Activated B cell treated with CpG ODN at 0.5 μM for 24 hours (primary cell): ENCODE measurements around the gene SLTM. TPM values are rescaled to one million over a fixed set of nuclear protein-coding genes. Genes with fewer than 3 reads are reported as not detected.
"Not testable (repeated sequence)": the region's sequence is repeated elsewhere in the genome, so short reads cannot be mapped to it uniquely, and the experiment has no call there.

ENCODE experiments used
- ATAC-seq: fragments of 200-7000 bp; cut with Tn5 transposase; one replicate; pipeline ENCODE4 v1.10.0; 2021; ENCODE audit warnings: low read depth, mild to moderate bottlenecking, moderate library complexity
- CTCF ChIA-PET: fragments of 350-600 bp; sonication (Branson Sonifier 250); formaldehyde crosslinking; loops from one replicate; lab custom pipeline; 2021; ENCODE audit warnings: antibody characterized with exemption; lab: Charles Lee
- POLR2A ChIA-PET: fragments of 350-600 bp; sonication (Branson Sonifier 250); formaldehyde crosslinking; loops from one replicate; lab custom pipeline; 2021; ENCODE audit warnings: antibody characterized with exemption; lab: Charles Lee
- DNase-seq: peaks from one replicate; pipeline ENCODE4 v3.0.0; 2022
- H3K27ac Mint-ChIP-seq: one replicate; pipeline ENCODE4 v1.8.0; 2020; ENCODE audit warnings: mixed read lengths
- H3K27me3 Mint-ChIP-seq: one replicate; pipeline ENCODE4 v1.8.0; 2021; ENCODE audit warnings: mixed read lengths
- H3K36me3 Mint-ChIP-seq: one replicate; pipeline ENCODE4 v1.8.0; 2021; ENCODE audit warnings: low read depth, mixed read lengths
- H3K4me1 Mint-ChIP-seq: one replicate; pipeline ENCODE4 v1.8.0; 2021; ENCODE audit warnings: mixed read lengths
- H3K4me3 Mint-ChIP-seq: one replicate; pipeline ENCODE4 v1.8.0; 2020; ENCODE audit warnings: mild to moderate bottlenecking, mixed read lengths
- H3K9me3 Mint-ChIP-seq: one replicate; pipeline ENCODE4 v1.8.0; 2020; ENCODE audit warnings: mixed read lengths
- CTCF ChIP-seq: fragments of 200-600 bp; IDR thresholded peaks from one replicate; pipeline ENCODE4 v1.8.0; 2022; ENCODE audit warnings: antibody characterized with exemption, mild to moderate bottlenecking
- intact Hi-C: fragments of 100-400 bp; cut with micrococcal nuclease; formaldehyde crosslinking; loops from one replicate; pipeline ENCODE4 v1.15.1; 2024
- total RNA-seq: library from RNA; stranded (reverse); gene quantifications from 2 replicates; pipeline ENCODE4 v1.2.3, GENCODE V29; 2022

SLTM gene
- total RNA-seq, 1 donor from 2014 or later = 159 TPM

- Mint-ChIP-seq H3K27me3 (no peaks in the 10 kb centered on the region), H3K9me3 (no peaks in the 10 kb centered on the region), H3K36me3 (no peaks in the 10 kb centered on the region), H3K27ac (no peak overlapping the region), H3K4me1 (peaks cover 5% of the 10 kb centered on the region), H3K4me3 (no peak overlapping the region)
- ChIA-PET CTCF (interaction anchor here (1.9 to 3.1 kb wide), 2 partner anchors 21 to 570 kb away, joined by 6 to 15 read pairs; no protein-coding TSS in a partner anchor), POLR2A (no interaction called here)
- intact Hi-C loops = loop anchor here (5.0 kb wide), 1 partner anchor 98 kb away; no protein-coding TSS in a partner anchor
- DNase-seq (no peak), ATAC-seq (no peak)
- no peak for TF ChIP-seq CTCF
Observed at GRCh38 chr15:58958811-58959210, 25.3 kb upstream of the SLTM start.

DNA sequence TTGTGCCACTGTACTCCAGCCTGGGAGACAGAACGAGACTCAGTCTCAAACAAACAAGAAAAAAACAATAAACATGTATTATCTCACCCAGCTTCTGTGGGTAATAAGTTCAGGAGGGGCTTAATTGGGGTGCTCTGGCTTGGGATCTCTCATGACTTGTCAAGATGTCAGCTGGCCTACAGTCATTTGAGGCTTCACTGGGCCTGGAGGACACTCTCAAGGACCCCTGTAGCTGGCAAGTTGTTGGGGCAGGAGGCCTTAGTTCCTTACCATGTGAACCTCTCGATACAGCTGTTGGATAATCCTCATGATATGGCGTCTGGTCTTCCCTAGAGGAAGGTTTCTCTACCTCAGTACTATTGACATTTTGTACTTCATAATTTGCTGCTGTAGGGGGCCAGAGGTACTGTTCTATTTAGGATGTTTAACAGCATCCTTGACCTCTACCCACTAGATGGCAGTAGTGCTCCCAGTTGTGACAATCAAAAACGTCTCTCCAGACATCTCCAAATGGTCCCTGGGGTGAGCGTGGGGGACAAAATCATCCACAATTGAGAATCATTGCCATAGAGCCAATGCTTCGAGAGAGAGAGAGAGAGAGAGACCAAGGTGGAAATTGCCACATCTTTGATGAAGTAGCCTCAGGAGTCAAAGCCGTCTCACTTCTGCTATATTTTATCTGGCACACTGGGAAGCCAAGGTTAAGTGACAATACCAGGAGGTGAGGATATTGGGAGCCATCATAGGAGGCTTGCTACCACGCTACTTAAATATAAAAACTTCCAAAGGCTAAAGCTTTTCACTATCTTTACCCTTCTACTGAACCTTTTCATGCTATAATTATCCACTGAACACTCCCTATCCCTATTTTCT is 23.9 kb upstream of the SLTM start:
- ATAC-seq (peak; percentile 97), DNase-seq (peak; percentile 17)
- POLR2A ChIA-PET = no interaction called here
- CTCF ChIA-PET = interaction anchor here (0.6 to 3.1 kb wide), 15 partner anchors 10 to 575 kb away, joined by 3 to 19 read pairs (median 5); no protein-coding TSS in a partner anchor
- Mint-ChIP-seq H3K27me3 (no peaks in the 10 kb centered on the region), H3K4me3 (no peak overlapping the region), H3K27ac (peak overlapping the region; percentile 38), H3K9me3 (no peaks in the 10 kb centered on the region), H3K36me3 (no peaks in the 10 kb centered on the region), H3K4me1 (peaks cover 5% of the 10 kb centered on the region)
- no peak for TF ChIP-seq CTCF
- intact Hi-C loops = loop anchor here (1.0 to 5.0 kb wide), 9 partner anchors 18 to 572 kb away; partner anchors contain the start of gene RNF111

GRCh38 chr15:58952751-58953150 is 19.3 kb upstream of the SLTM start:
- ATAC-seq = no peak
- DNase-seq = no peak
- H3K36me3 Mint-ChIP-seq = no peaks in the 10 kb centered on the region
- H3K4me3 Mint-ChIP-seq = no peak overlapping the region
- no peaks in the 10 kb centered on the region for H3K27me3 Mint-ChIP-seq
- no peak for TF ChIP-seq CTCF
- no peaks in the 10 kb centered on the region for H3K9me3 Mint-ChIP-seq
- ChIA-PET POLR2A (interaction anchor here (0.6 kb wide), 1 partner anchor 112 kb away, joined by 6 read pairs; no protein-coding TSS in a partner anchor), CTCF (interaction anchor here (1.2 kb wide), 1 partner anchor 576 kb away, joined by 5 read pairs; no protein-coding TSS in a partner anchor)
- no peak overlapping the region for H3K27ac Mint-ChIP-seq
- H3K4me1 Mint-ChIP-seq = peaks cover 5% of the 10 kb centered on the region
- intact Hi-C loops = no loop called here

DNA sequence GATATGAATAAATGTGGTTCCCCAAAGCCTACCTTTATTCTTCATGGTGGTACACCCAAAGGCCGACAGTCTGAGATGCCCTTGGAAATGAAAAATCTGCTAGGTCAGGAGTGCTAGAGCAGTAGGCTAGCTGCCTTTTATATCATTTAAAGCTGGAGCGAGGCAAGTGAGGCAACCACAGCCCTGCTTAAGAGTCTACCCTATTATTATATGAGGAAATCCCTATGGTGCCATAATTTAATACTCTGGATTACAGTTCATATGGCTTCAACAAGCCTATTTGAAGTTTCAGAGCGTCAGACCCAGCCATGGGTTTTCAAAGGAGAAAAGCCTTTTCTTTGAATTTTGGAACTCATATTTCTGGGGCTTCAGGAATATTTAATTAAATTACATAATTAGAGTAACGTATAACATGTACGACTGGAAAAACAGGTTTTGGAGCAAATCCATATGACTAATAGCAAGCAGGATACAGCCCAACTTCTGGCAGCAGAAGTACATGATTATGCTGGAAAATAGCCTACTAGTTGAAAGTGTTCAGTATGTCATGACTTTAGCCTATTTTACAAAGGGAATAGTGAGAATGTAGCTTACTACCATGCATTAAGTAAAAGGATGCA is 18.0 kb upstream of the SLTM start:
- intact Hi-C loops = no loop called here
- ChIA-PET CTCF (no interaction called here), POLR2A (interaction anchor here (0.5 to 0.6 kb wide), 2 partner anchors 14 to 417 kb away, joined by 3 read pairs; no protein-coding TSS in a partner anchor)
- Mint-ChIP-seq H3K9me3 (no peaks in the 10 kb centered on the region), H3K27me3 (no peaks in the 10 kb centered on the region), H3K4me3 (no peak overlapping the region), H3K4me1 (no peaks in the 10 kb centered on the region), H3K36me3 (no peaks in the 10 kb centered on the region), H3K27ac (no peak overlapping the region)
- ATAC-seq = no peak
- TF ChIP-seq CTCF = no peak
- no peak for DNase-seq

- DNase-seq (no peak), ATAC-seq (no peak)
- POLR2A ChIA-PET = no interaction called here
- Mint-ChIP-seq H3K27me3 (no peaks in the 10 kb centered on the region), H3K4me3 (no peak overlapping the region), H3K9me3 (no peaks in the 10 kb centered on the region), H3K36me3 (no peaks in the 10 kb centered on the region), H3K4me1 (no peaks in the 10 kb centered on the region), H3K27ac (no peak overlapping the region)
- intact Hi-C loops = no loop called here
- CTCF ChIA-PET = no interaction called here
- no peak for TF ChIP-seq CTCF
Observed at GRCh38 chr15:58947179-58947578, 13.7 kb upstream of the SLTM start.

- POLR2A ChIA-PET = interaction anchor here (0.6 kb wide), 1 partner anchor 54 kb away, joined by 5 read pairs; no protein-coding TSS in a partner anchor
- peak overlapping the region; percentile 99 for H3K4me3 Mint-ChIP-seq
- H3K4me1 Mint-ChIP-seq = peaks cover 28% of the 10 kb centered on the region
- DNase-seq, H3K27me3 Mint-ChIP-seq, H3K9me3 Mint-ChIP-seq, CTCF ChIA-PET, ATAC-seq: not testable (repeated sequence)
- intact Hi-C loops = loop anchor here (5.0 kb wide), 2 partner anchors 312 to 1542 kb away; partner anchors contain the start of gene ICE2
- H3K27ac Mint-ChIP-seq = peak overlapping the region; percentile 98
- H3K36me3 Mint-ChIP-seq = peaks cover 14% of the 10 kb centered on the region
Observed at GRCh38 chr15:58934974-58935373, 1.5 kb upstream of the SLTM start.
